Panc1 (cell line): ENCODE measurements around the gene CPLX1.

Source experiments
- CTCF ChIP-seq: fragments of 450-650 bp; IDR thresholded peaks from 2 replicates; pipeline ENCODE4 v1.5.1; 2017; ENCODE audit warnings: mild to moderate bottlenecking
- POLR2AphosphoS5 ChIP-seq: IDR thresholded peaks from 2 replicates; pipeline ENCODE4 v1.6.1; 2012; ENCODE audit warnings: mild to moderate bottlenecking, low read depth, low read length, moderate library complexity
- SIN3A ChIP-seq: IDR thresholded peaks from 2 replicates; pipeline ENCODE4 v1.6.1; 2012; ENCODE audit warnings: low read depth, mild to moderate bottlenecking, low read length, moderate library complexity, borderline replicate concordance; ENCODE audit not compliant: insufficient read depth
- TCF7L2 ChIP-seq: IDR thresholded peaks from 2 replicates; pipeline ENCODE4 v1.6.1; 2011; ENCODE audit warnings: mild to moderate bottlenecking, low read depth, low read length, inconsistent platforms

DNA sequence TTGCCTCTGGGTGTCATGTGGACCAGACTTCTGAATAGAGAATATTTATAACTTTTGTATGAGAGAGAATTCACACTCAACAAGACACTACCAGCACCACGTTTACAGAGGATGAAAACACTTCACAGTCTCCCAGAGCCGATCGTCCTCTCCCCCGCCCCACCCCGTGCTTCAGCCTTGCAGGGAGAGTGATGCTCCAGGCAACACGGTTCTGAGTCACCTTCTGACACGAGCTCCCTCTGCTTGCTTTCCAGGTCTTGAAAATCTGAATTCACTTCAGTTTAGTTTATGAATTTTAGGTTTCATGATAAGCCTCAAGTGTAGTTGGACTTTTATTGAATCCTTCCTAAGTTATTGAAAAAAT is 59.8 kb downstream of the CPLX1 start:
- TF ChIP-seq CTCF (no peak), SIN3A (no peak), TCF7L2 (no peak), POLR2AphosphoS5 (no peak; the same call in 1 of the 2 replicates)
